ENCODE measurements around the gene CALN1.

DNA sequence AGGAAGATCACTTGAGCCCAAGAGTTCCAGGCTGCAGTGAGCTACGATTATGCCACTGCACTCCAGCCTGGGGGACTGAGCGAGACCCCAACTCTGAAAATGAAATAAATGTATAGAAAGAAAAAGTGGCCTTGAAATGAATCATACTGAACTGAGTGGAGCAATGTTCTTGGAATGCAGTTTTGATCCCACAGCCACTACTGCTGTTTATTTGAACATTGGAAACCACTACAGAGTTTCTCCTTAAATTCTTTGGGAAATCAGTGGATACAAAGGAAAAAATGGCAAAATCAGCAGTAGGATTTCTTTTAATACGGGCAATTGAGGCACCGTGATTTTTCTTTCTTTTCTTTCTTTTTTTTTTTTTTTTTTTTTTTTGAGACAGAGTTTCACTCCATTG lies 642.8 kb downstream of the CALN1 start:
- TF ChIP-seq, protein P1, sequence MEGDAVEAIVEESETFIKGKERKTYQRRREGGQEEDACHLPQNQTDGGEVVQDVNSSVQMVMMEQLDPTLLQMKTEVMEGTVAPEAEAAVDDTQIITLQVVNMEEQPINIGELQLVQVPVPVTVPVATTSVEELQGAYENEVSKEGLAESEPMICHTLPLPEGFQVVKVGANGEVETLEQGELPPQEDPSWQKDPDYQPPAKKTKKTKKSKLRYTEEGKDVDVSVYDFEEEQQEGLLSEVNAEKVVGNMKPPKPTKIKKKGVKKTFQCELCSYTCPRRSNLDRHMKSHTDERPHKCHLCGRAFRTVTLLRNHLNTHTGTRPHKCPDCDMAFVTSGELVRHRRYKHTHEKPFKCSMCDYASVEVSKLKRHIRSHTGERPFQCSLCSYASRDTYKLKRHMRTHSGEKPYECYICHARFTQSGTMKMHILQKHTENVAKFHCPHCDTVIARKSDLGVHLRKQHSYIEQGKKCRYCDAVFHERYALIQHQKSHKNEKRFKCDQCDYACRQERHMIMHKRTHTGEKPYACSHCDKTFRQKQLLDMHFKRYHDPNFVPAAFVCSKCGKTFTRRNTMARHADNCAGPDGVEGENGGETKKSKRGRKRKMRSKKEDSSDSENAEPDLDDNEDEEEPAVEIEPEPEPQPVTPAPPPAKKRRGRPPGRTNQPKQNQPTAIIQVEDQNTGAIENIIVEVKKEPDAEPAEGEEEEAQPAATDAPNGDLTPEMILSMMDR (conservative IDR thresholded peaks at IDR 0.05): no peak
- TF ChIP-seq ZFX (IDR thresholded peaks at IDR 0.05): no peak
